ENCODE measurements around the gene AMACR. TPM values are rescaled to one million over a fixed set of nuclear protein-coding genes. Genes with fewer than 3 reads are reported as not detected.

Gene AMACR
- total and polyA plus RNA-seq, 2 of the 13 experiments (the other 11 are each of a cell fraction or from before 2014, with no cell fraction given): 8.9 to 19.7 TPM

DNA sequence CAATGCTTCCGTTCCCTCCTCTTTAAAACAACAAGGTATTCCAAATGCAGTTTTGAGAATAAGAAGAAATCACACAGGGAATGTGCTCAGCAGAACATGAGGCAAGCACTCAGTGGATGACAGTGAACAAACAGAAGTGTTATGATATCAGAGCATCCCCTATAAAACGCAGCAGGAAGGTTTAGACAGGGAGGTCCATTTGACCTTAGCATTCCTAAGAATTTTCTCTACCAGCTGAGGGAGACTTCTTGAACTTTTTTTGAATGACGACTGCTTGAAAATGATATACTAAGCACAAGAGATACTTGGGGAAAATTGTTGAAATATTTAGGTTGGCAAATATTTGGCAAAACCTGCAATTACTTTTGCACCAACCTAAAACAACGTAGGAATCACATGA lies 3.9 kb downstream of the AMACR start (continued):
- TF ChIP-seq THYN1 (CRISPR knock-in tag; IDR thresholded peaks at IDR 0.05; ENCODE audit: borderline replicate concordance, low read depth): no peak
- no peak for TF ChIP-seq NR2F1 (CRISPR knock-in tag; IDR thresholded peaks at IDR 0.05)
- no peak for TF ChIP-seq HMGA1 (CRISPR knock-in tag; conservative IDR thresholded peaks at IDR 0.05)
- no peak for TF ChIP-seq FOSL2 (CRISPR knock-in tag; IDR thresholded peaks at IDR 0.05)
- TF ChIP-seq THAP7 (CRISPR knock-in tag; IDR thresholded peaks at IDR 0.05): no peak
- TF ChIP-seq SP140L (CRISPR knock-in tag; IDR thresholded peaks at IDR 0.05; ENCODE audit: borderline replicate concordance): no peak
- TF ChIP-seq ZNF552 (CRISPR knock-in tag; IDR thresholded peaks at IDR 0.05; ENCODE audit: borderline replicate concordance): no peak
- no peak for TF ChIP-seq MEF2D (CRISPR knock-in tag; IDR thresholded peaks at IDR 0.05)
- TF ChIP-seq, protein P1, sequence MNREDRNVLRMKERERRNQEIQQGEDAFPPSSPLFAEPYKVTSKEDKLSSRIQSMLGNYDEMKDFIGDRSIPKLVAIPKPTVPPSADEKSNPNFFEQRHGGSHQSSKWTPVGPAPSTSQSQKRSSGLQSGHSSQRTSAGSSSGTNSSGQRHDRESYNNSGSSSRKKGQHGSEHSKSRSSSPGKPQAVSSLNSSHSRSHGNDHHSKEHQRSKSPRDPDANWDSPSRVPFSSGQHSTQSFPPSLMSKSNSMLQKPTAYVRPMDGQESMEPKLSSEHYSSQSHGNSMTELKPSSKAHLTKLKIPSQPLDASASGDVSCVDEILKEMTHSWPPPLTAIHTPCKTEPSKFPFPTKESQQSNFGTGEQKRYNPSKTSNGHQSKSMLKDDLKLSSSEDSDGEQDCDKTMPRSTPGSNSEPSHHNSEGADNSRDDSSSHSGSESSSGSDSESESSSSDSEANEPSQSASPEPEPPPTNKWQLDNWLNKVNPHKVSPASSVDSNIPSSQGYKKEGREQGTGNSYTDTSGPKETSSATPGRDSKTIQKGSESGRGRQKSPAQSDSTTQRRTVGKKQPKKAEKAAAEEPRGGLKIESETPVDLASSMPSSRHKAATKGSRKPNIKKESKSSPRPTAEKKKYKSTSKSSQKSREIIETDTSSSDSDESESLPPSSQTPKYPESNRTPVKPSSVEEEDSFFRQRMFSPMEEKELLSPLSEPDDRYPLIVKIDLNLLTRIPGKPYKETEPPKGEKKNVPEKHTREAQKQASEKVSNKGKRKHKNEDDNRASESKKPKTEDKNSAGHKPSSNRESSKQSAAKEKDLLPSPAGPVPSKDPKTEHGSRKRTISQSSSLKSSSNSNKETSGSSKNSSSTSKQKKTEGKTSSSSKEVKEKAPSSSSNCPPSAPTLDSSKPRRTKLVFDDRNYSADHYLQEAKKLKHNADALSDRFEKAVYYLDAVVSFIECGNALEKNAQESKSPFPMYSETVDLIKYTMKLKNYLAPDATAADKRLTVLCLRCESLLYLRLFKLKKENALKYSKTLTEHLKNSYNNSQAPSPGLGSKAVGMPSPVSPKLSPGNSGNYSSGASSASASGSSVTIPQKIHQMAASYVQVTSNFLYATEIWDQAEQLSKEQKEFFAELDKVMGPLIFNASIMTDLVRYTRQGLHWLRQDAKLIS (CRISPR knock-in tag; IDR thresholded peaks at IDR 0.05): no peak
